Inferior parietal cortex (tissue), 1 donor: ENCODE results near the gene MEGF9.

Experiments
- DNase-seq: peaks from one replicate; pipeline ENCODE4 v3.0.0-alpha.2; 2016; ENCODE audit errors: extremely low spot score

MEGF9 gene

GRCh38 chr9:120705174-120705573 is 9.1 kb downstream of the MEGF9 start:
- DNase-seq = no peak

GRCh38 chr9:120702075-120702474 is 12.2 kb downstream of the MEGF9 start:
- DNase-seq = no peak

GRCh38 chr9:120701248-120701647 is 13.0 kb downstream of the MEGF9 start:
- DNase-seq = no peak

- DNase-seq = no peak
These were observed 15.5 kb downstream of the MEGF9 start for GRCh38 chr9:120698766-120699165.

GRCh38 chr9:120697448-120697847 is 16.8 kb downstream of the MEGF9 start:
- no peak for DNase-seq

GRCh38 chr9:120696551-120697230 is 17.6 kb downstream of the MEGF9 start:
- no peak for DNase-seq

GRCh38 chr9:120694559-120694958 is 19.7 kb downstream of the MEGF9 start:
- no peak for DNase-seq

- DNase-seq = no peak
These were observed 20.6 kb downstream of the MEGF9 start for GRCh38 chr9:120693700-120694008.

GRCh38 chr9:120692901-120693699 is 21.2 kb downstream of the MEGF9 start:
- DNase-seq = no peak

GRCh38 chr9:120690372-120690771 is 23.9 kb downstream of the MEGF9 start:
- no peak for DNase-seq

GRCh38 chr9:120689860-120690259 is 24.4 kb downstream of the MEGF9 start:
- DNase-seq = no peak

GRCh38 chr9:120688758-120689157 is 25.5 kb downstream of the MEGF9 start:
- DNase-seq = no peak

GRCh38 chr9:120683150-120683549 is 31.1 kb downstream of the MEGF9 start:
- no peak for DNase-seq

GRCh38 chr9:120681121-120681520 is 33.1 kb downstream of the MEGF9 start:
- DNase-seq = no peak

GRCh38 chr9:120680579-120680978 is 33.7 kb downstream of the MEGF9 start:
- DNase-seq = no peak

- DNase-seq = no peak
These were observed 34.1 kb downstream of the MEGF9 start for GRCh38 chr9:120680161-120680560.

- no peak for DNase-seq
These were observed 36.3 kb downstream of the MEGF9 start for GRCh38 chr9:120677965-120678364.

GRCh38 chr9:120676767-120677402 is 37.4 kb downstream of the MEGF9 start:
- DNase-seq = no peak

GRCh38 chr9:120668399-120668798 is 45.9 kb downstream of the MEGF9 start:
- DNase-seq = no peak

- no peak for DNase-seq
These were observed 50.3 kb downstream of the MEGF9 start for GRCh38 chr9:120663950-120664349.

GRCh38 chr9:120663380-120663779 is 50.9 kb downstream of the MEGF9 start:
- no peak for DNase-seq

GRCh38 chr9:120662513-120662912 is 51.8 kb downstream of the MEGF9 start:
- DNase-seq = no peak

- no peak for DNase-seq
These were observed 54.6 kb downstream of the MEGF9 start for GRCh38 chr9:120659676-120660075.
